Measurements from ENCODE around the gene C2CD2.

C2CD2 gene

DNA sequence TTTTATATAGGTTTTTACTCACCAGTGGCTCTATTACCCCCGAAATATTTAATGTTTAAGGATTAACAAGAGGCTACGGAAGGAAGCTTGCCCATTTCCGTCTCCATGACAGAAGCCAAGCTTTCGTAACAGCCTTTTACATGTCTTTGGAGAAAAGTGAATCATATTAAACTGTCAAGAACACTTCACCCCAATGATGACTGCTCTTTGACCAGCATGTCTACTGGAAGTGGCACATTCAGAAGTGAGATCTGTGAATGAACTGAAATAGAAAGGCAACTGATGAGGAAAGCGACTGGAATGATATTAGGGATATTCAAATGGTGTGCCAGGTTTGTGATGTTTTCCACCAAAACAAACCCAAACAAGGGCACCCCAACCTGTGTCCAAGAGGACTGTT, 66.2 kb downstream of the C2CD2 start:
- DNase-seq (ENCODE audit: low read depth) = no peak

- no peak for DNase-seq (ENCODE audit: low read depth)
These were observed 67.5 kb downstream of the C2CD2 start for GRCh38 chr21:41886328-41886727.

- peak; percentile 31 for DNase-seq (ENCODE audit: low read depth)
These were observed 68.3 kb downstream of the C2CD2 start for GRCh38 chr21:41885341-41886024.

DNA sequence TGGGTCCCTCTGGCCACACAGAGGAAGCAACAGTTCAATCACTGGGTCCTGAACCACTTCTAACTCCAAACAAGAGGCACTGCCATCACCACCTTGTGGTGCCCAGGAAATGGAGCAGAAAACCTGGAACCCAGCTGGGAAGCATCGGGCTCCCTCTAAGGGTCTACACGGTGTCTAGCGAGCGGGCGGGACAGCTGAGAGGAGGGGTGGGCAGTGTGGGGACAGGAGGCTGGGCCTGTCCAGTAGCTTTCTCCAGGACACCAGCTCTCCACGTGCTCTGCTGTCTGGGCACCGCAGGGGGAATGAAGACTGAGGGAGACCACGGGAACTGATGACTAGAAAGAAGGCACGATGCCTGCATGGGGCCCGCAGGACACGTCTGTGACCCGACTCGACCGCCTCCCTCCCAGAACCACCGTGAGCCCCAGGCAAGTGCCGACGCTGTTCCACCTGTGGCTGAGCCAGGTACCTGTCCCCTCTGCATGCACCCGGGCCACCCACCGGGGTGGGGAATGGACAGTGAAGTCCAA, 69.3 kb downstream of the C2CD2 start:
- DNase-seq (ENCODE audit: low read depth) = no peak

DNA sequence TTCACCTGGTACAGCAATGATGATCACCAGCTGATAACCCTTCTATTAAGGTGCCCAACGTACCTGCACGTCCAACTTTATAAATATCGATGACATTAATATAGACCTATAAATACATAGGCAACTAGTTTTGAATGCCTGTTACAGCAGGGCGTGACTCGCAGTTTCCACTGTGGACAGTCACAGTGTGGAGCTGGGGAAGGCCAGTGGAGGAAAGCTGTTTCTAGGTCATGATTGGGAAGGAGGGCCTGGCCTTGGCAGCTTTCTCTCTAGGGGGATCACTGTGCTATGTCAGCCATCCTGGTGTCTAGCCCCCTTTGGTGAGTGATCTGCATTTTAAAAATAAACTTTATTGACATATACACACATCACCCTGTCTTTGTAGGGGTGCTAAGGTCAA, 70.2 kb downstream of the C2CD2 start:
- DNase-seq (ENCODE audit: low read depth) = peak; percentile 39

- DNase-seq (ENCODE audit: low read depth) = no peak
These were observed 72.8 kb downstream of the C2CD2 start for GRCh38 chr21:41881051-41881450.

DNA sequence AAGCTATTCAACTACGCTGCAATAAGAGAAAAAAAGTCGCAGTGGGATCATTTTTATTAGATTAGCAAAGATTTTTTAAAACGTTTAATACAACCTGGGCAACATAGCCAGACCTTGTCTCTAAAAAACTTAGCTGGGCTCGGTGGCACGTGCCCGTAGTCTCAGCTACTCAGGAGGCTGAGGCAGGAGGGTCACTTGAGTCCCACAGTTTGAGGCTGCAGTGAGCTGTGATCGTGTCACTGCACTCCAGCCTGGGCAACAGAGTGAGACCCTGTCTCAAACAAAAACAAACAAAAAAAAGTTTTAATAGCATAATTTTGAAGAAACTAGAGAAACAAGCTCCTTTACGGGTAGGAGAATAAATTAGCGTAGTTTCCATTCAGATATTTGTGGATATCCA, 73.7 kb downstream of the C2CD2 start:
- DNase-seq (ENCODE audit: low read depth) = no peak

DNA sequence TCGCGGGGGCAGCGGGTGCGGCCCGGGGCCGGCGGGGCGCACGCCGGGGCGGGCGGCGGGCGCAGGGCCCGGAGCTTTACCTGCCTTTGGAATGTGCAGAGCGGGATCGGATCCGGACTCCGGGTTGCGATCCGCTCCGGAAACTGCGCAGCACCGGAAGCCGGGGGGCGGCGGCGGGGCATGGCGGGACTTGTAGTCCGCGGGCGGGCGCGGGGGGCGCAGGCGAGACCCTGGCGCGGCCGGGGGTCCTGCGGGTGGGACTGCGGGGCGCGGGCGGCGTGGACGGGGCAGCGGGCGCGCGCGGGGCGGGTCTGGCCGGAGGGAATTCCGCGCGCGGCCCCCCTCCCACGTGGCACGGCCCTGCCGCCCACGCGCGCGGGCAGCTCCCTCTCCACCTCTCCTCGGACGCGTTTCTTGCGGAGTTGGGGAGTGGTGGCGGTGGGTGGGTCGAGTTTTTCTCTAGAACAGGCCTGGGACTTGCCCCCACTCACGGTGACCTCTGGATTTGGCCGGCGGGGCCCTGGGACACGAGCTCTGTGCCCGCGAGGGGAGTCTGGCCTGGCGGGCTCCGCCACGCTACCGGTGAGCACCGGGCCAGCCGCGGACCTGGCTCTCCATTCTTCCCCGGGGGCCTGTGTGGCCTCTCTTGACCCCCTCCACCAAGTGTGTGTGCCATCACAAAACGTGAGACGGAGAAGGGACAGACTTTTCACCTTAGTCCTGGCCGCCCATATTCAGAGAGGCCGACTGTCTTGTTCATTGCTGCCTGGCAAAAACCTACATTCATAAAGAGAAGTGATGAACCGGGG, 74.4 kb downstream of the C2CD2 start, which contains the start of gene PRDM15:
Gene PRDM15, minus strand, starts transcription at position 155 of the 809 bp plus-strand sequence. CDS start 18,981 bp downstream, outside the sequence.
- DNase-seq (ENCODE audit: low read depth) = peak; percentile 91

- peak; percentile 90 for DNase-seq (ENCODE audit: low read depth)
These were observed 75.0 kb downstream of the C2CD2 start for GRCh38 chr21:41878831-41879189.

DNA sequence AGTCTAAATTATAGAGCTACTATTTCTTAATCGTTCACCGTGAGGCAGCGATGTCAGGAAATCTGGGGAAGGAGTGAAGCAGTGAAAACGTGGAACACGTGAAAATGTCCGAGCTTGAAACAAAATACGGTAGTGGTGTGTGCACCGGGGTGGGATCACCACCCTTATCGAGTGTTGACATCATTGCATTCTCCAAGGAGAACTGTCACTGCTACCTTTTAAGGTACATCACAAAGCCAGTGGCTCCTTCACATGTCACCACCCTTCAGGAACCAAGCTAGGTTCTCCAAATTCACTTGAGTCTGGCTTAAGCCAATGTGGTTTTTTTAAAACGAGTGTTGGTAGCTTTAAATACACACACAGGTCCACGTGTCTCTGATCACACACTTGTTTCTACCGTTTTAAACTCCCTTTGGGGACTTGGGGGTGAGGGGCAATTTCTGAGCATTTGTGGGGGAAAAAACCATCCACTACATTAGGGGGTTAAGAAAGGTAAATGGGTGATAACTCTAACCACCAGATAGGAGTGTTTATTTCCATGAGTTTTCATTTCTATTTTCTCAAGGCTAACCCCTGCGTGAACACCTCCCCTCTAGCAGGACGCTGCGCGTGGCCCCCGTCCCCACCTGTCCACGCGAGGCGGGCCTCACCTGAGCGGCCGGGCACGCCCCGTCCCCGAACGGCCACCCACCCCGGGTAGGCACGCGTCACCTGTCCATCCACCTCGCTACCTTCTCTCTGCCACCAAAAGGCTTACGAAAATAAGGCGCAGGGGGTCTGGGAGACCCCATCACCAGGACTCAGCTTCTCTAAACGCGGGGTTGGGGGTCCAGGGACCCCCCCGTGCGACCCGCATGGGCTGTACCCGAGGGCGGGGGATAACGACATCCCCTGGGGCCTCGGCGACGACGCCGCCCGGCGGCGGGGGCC, 75.7 kb downstream of the C2CD2 start:
- peak; percentile 87 for DNase-seq (ENCODE audit: low read depth)

DNA sequence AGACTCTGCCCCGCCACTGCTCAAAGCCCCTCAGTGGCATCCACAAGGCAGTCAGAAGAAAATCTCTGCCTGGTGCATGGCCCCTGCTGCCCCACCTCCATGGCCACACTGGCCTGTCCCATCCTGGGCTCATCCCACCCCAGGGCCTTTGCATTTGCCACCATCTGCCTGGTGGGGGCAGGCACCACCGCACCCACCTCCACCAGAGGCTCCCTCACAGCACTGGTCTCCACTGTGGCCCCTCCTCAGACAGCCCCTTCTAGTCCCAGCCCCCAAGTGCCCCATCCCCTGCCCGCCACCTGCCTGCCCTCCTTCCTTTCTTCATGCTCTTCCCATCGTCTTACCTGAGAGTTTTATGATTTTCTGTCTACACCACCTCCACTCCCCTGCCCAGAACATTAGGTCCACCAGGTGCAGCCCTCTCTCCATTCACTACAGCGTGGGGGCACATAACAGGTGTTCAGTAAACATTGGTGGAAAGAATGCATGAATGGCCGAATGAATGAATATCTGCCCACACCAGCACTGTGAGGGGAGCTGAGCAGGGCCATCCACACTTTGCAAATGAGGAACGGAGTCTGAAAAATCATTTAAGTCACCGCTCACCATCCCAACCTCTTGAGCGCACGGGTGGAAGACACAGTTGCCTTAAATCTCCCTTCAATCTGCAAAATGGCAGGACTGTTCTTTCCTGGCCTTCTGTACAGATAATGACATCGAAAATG, 76.7 kb downstream of the C2CD2 start:
- DNase-seq (ENCODE audit: low read depth) = no peak

DNA sequence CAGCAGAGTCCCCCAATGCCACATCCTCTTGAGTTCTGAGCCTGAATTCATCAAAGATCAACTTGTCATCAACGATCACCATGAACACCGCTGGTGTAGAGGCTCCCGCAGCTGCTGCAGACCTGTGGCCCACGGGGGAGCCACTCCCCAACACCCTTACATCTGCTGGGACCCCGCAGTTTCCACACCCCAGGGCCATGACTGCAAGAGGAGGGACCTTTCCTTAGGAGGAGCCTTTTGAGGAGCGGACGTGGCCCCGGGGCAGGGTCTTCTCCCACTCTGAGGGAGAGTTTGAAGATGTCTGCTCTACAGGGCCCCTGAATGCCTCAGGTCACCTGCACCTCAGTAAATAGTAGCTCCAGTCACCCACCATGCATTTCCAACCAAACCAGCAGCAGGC, 77.4 kb downstream of the C2CD2 start:
- DNase-seq (ENCODE audit: low read depth) = no peak

DNA sequence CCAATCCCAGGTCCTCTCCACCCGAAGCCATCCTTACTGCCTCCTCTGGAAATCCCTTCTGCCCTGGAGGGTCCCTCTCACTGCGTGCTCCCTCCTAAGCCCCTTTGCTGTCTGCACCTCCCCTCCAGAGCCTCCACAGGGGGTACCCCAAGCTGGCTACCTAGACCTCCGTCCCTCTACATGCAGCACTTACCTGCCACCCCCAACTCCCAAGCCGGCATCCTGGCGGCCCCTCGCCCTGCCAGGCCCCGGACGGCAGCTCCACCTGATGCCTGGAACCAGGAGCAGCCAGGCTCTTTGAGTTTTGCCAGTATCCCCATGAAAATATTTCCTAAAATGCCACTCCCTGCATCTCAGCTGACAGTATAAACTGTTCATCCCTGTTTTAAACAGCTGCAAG, 78.7 kb downstream of the C2CD2 start:
- DNase-seq (ENCODE audit: low read depth) = no peak

GRCh38 chr21:41874611-41875010, 79.2 kb downstream of the C2CD2 start:
- no peak for DNase-seq (ENCODE audit: low read depth)

DNA sequence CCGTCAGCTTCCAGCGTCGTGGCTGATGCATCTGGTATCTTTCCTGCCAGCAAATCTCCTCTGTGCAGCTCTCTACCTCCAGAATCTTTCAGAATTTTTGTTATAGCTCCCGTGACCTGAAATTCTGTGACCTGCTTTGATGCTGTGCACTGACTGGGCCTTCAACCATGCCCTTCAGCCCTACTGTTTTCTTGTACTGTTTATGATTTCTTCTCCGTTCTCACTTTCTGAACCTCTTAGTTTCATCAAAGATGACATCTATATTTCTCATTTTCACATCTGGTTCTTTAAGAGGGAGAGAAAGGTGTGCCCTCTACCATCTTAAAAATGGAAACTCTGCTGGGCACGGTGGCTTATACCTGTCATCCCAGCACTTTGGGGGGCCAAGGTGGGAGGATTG, 80.4 kb downstream of the C2CD2 start:
- DNase-seq (ENCODE audit: low read depth) = no peak

GRCh38 chr21:41873005-41873404, 80.8 kb downstream of the C2CD2 start:
- DNase-seq (ENCODE audit: low read depth) = no peak

DNA sequence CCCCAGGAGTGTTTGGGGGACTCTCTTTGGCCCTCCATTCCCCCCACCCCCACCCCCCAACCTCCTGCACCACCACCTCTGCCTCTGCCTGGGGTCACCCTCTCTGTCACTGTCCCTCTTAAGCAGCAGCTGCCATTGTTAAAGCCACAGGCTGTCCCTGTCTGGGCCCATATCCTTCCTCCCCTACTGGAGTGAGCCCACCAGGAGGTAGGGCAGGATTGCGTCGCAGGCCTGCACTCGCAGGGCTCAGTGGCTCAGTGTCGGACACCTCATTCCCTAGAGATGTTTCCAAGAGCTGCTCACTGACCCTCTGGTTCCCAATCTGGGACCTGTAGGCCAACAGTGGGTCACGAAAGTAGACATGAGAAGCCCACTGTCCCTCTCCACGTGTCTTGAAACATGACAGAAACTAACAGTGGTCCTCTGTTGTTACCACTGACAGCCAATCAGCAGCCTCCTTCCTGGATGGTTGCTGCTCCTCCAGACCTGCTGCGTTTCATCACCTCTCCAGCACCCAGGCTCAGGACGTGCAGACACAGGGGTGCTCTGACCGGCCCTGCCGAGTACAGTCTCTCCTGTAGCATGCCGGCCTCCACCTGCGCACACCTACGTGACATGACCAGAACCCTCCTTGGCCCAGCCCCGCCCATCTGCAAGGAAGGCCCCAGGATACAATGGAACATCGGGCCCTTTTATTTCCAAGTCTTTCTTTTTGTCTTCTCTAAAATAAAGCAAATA, 82.4 kb downstream of the C2CD2 start:
- no peak for DNase-seq (ENCODE audit: low read depth)

- DNase-seq (ENCODE audit: low read depth) = no peak
These were observed 84.0 kb downstream of the C2CD2 start for GRCh38 chr21:41869771-41870170.

DNA sequence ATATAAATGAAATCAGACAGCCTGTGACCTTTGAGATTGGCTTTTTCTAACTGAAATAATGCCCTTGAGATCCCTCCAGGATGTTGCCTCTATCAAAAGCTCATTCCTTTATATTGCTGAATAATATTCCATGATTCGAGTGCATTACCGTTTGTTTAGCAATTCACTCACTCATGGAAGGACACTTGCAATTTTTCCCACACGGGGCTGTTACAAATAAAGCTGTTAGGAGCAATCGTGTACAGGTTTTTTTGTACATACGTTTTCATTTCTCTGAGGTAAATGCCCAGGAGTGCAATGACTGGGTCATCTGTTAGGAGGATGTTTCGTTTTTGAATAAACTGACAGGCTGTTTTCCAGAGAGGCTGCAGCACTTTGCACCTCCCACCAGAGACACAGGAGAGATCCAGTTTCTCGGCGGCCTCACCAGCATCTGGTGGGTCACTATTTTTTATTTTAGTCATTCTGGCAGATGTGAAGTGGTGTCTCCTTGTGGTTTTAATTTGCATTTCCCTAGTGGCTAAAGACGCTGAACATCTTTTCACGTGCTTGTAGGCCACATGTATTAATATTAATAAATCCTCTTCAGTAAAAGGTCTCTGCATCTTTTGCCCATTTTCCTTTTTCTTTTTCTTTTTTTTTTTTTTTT, 85.6 kb downstream of the C2CD2 start:
- no peak for DNase-seq (ENCODE audit: low read depth)

DNA sequence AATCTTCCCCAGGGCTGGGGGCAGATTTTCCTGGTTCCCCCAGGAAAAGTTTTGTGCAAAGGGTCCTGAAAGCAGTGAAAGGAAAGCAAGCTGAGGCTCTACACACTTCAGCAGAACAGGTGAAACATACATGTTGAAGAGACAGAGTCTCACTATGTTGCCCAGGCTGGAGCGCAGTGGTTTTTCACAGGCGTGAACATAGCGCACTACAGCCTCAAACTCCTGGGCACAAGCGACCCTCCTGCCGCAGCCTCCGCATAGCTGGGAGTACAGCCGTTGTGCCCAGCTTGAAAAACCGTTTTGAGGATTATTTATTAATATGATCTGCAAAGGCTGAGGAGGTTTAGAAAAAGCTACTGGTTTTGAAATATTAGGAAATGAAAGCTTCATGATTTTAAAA, 86.5 kb downstream of the C2CD2 start:
- DNase-seq (ENCODE audit: low read depth) = no peak
